Placental pericyte (primary cell): ENCODE measurements around the gene XPOT. TPM values are rescaled to one million over a fixed set of nuclear protein-coding genes. Genes with fewer than 3 reads are reported as not detected.

Experiments
- small RNA-seq: library from RNA; depleted of rRNA; stranded (forward); fragments of <200 nt; gene quantifications from one replicate; pipeline ENCODE3, GENCODE V24; 2012; ENCODE audit warnings: low replicate concordance
- total RNA-seq: library from RNA; depleted of rRNA; stranded (reverse); fragments of >200 nt; gene quantifications from 2 replicates; pipeline ENCODE4 v1.2.3, GENCODE V29; 2012

XPOT gene, protein sequence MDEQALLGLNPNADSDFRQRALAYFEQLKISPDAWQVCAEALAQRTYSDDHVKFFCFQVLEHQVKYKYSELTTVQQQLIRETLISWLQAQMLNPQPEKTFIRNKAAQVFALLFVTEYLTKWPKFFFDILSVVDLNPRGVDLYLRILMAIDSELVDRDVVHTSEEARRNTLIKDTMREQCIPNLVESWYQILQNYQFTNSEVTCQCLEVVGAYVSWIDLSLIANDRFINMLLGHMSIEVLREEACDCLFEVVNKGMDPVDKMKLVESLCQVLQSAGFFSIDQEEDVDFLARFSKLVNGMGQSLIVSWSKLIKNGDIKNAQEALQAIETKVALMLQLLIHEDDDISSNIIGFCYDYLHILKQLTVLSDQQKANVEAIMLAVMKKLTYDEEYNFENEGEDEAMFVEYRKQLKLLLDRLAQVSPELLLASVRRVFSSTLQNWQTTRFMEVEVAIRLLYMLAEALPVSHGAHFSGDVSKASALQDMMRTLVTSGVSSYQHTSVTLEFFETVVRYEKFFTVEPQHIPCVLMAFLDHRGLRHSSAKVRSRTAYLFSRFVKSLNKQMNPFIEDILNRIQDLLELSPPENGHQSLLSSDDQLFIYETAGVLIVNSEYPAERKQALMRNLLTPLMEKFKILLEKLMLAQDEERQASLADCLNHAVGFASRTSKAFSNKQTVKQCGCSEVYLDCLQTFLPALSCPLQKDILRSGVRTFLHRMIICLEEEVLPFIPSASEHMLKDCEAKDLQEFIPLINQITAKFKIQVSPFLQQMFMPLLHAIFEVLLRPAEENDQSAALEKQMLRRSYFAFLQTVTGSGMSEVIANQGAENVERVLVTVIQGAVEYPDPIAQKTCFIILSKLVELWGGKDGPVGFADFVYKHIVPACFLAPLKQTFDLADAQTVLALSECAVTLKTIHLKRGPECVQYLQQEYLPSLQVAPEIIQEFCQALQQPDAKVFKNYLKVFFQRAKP
- 80.0 and 144 TPM in 2 replicates for total RNA-seq

DNA sequence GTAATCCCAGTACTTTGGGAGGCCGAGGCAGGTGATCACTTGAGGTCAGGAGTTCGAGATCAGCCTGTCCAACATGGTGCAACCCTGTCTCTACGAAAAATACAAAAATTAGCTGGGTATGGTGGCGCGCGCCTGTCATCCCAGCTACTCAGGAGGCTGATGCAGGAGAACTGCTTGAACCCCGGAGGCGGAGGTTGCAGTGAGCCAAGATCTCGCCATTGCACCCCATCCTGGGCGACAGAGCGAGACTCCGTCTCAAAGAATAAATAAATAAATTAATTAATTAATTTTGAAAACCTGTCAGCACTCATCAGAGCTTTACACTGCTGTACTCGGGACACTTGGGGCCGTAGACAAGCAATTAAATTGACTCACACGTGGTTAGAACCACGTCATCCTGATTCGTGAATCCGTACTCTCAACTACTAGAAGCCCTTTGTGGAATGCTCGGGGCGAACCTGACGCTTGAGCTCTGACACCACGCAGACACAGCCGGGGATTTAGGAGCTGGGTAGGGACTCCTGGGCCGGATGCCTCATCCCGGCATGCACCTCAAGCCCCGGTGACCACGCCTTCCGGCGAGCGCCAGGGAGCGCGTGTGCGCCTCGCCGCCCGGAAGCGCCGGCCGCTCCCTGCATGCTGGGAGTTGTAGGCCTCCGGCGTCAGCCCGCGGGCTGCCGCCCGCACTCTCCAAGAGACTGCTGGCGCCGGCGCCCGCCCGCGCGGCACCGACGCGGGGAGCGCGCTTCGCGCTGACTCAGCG lies at the start of gene XPOT:
TSS of gene XPOT (plus strand) at position 686 of the 763 bp plus-strand sequence. CDS start 5,644 bp downstream, outside the sequence.

DNA sequence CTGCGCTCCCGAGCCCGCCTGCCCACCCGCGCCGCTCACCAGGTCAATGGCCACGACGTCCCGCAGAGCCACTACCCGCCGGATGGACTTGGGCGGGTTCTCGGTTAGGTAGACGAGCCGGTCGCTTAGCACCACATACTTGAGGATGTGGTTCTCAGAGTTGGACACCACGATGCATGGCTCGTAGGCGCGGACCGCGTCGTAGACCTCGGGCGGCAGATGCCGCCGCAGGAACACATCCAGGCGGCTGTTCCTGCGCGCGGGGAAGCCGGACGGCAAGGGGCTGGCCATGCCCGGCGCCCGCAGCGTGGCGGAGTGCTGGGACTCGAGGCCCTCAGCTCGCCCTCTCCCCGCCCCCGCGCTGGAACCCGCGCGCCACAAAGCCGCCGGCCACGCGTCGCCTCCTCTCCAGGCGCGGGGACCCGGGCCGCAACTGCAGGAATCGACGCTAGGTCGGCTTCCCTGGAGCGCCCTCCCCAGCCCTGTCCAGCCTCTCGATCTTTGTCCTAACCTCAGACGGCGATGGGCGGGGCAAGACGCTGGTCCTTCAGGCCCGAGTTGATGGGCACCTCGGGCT lies 13.8 kb upstream of the XPOT start, which contains the start of gene C12orf56:
TSS of gene C12orf56 (minus strand) at position 484 of the 577 bp plus-strand sequence. CDS start at position 291, 193 bp downstream.

DNA sequence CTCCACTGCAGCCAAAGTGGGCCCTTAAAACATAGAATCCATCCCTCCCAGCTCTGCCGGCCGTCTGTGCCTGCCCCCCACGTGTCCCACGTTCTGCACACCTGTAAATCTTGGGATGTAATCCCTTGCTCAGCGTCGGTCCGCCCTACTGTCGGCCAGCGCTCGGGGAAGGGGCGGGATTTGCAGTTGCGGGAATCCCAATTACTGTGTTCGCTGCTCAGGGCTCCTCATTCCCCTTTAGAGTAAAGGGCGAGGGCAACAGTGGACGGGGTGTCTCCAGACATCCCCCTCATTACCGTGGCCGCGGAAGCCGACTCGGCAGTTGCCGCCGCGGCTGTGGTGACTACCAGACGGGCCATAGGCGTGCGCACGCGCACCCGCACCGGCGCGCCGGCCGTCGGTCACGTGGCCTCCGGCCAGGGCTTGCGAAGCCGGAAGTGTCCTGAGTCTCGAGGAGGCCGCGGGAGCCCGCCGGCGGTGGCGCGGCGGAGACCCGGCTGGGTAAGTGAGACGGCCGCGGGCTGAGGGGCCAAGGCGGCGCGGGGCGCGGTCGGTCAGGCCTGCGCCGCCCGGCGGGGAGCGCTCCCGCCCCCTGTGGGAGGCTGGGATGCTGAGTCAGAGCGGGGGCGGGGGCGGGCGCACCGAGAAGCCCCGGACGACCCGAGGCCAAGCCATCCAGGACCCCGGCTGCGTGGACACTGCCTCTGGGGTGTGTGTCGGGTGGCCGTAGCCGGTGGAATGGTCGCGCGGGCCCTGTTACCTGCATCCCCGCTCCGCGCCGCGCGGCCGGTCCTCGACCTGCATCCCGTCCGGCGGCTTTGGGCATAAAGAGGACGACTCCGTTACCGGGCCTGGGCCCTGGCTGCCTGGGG lies 47.7 kb downstream of the XPOT start, which contains the start of gene TBK1:
TSS of gene TBK1 (plus strand) at position 434 of the 872 bp plus-strand sequence. CDS start 3,751 bp downstream, outside the sequence.

Small RNA genes within 50 kb of the gene (small RNA-seq; reads per million reads assigned to genes)
- gene RF01210: not detected

Other genes starting within 250 kb of the XPOT start
- 9.2 and 9.6 TPM in 2 replicates for gene KICS2, start 182.1 kb upstream of the XPOT start, total RNA-seq
- gene C12orf56, start 13.6 kb upstream of the XPOT start, total RNA-seq: 2.8 and 4.3 TPM in 2 replicates
- 21.4 and 41.5 TPM in 2 replicates for gene TBK1, start 47.7 kb downstream of the XPOT start, total RNA-seq
- gene RASSF3, start 206.1 kb downstream of the XPOT start, total RNA-seq: 20.4 and 28.8 TPM in 2 replicates